ENCODE results near the gene LENG8.

GRCh38 chr19:54451331-54451871, 2.4 kb downstream of the LENG8 start:
- TF ChIP-seq ZNF221 (tag by site-specific recombination; IDR thresholded peaks at IDR 0.05; ENCODE audit: borderline replicate concordance): no peak
- TF ChIP-seq AEBP2 (tag by site-specific recombination; IDR thresholded peaks at IDR 0.05; ENCODE audit: borderline replicate concordance): no peak
- TF ChIP-seq ZNF629 (tag by site-specific recombination; IDR thresholded peaks at IDR 0.05): peak; percentile 71
- no peak for TF ChIP-seq REST (tag by site-specific recombination; IDR thresholded peaks at IDR 0.05)
- TF ChIP-seq TCF7L2 (IDR thresholded peaks at IDR 0.05; ENCODE audit: borderline replicate concordance, low read depth, low read length): no peak
- TF ChIP-seq CTCF (tag by site-specific recombination; IDR thresholded peaks at IDR 0.05): no peak
- TF ChIP-seq ZNF366 (tag by site-specific recombination; conservative IDR thresholded peaks at IDR 0.05): no peak; the same call in 1 of the 2 replicates
- no peak for TF ChIP-seq ZBTB10 (tag by site-specific recombination; IDR thresholded peaks at IDR 0.05)
- TF ChIP-seq ZNF473 (tag by site-specific recombination; IDR thresholded peaks at IDR 0.05): no peak
- TF ChIP-seq ZNF18 (tag by site-specific recombination; IDR thresholded peaks at IDR 0.05): no peak
- no peak for TF ChIP-seq ZNF658 (tag by site-specific recombination; IDR thresholded peaks at IDR 0.05)

All from HEK293 (cell line).